Fibroblast of skin of back (primary cell): ENCODE data around the gene EEFSEC.

Experiments
- DNase-seq: peaks from one replicate; pipeline ENCODE4 v3.0.0-alpha.2; 2013

EEFSEC gene

DNA sequence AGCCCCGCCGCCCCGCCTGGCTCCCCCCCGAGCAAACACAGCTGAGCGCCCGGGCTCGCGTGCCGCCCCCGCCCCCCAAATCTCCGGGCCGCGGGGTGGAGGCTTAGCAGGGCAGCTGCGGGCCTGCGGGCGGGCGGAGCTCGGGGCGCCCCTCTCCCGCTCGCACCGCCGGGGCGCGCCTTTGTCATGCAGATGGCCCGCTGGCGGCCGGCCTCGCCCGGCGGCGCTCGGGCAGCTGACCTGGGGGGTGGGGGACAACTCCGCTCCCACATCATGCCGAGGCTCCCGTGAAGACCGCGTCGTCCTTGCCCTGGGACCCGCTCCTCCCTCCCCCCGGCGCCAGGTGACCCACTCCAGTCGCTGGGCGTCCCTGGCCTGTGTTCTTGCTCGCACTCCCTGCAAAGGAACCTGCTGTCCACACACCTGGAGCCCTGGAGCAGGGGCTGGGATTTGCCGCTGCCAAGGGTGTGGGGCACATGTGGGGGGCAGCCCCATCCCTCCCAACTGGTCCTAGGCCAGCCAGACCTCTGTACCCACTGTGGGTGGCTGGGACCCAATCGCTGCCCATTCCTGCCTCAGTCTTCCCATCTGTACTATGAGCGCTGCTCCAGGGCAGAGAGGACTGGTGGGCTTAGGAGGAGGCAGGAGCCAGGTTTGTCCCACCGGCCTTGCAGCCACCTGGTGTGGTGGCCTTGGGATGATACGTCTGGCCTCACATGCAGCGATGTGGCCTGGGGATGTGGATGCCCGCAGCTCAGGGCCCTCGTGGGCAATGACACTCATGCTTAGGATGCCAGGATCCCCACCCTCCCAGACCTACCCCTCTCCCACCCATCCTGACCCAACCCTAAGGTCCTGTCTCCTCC is 279.9 kb downstream of the EEFSEC start:
- no peak for DNase-seq

DNA sequence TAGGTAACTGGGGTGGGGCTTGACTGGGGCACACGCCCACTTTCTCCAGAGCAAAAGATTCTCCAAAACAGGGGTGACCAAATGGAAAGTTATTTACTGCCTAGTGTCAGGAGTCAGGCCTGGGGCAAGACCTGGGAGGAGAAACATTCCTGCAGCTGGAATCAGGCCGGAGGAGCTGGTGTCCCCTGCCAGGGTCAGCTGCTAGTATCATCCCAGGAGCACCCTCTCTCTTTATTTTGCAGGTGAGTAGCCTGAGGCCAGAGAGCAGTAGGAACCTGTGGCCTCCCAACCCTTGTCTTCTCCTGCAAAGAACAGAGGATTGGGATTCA is 280.5 kb downstream of the EEFSEC start:
- no peak for DNase-seq

DNA sequence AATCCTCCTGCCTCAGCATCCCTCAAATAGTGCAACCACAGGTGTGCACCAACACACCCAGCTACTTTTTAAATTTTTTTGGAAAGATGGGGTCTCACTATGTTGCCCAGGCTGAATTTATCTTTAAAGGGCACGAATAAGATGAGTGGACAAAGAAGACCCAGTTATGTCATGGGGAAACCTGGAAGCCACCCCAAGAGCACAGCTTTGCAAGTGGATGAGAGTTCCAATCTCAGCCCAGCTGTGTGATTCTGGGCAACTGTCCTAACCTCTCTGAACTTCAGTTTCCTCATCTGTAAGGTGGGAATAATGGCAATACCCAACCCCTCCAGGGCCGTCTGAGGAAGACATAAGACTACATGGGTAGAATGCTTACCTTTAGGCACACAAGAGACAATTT is 281.2 kb downstream of the EEFSEC start:
- DNase-seq = no peak

DNA sequence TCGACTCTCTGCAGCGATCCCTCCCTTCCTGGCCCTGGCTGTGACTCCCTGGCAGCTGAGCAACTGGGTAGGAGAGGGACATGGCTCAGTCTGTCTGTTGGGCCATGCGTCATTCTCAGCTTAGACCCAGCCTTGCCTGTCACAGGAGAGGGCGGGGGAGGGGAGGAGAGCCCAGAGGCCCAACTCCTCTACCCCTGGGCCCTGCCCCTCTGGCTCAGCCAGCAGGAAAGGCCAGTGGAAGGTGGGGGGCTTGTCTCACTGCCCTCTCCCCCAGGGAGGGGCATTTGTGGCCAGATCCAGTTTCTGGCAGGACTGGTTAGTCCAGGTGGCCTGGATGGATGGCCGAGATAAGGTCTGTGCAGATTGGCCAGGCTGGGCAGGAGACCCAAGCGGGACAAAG is 281.8 kb downstream of the EEFSEC start:
- DNase-seq = no peak

DNA sequence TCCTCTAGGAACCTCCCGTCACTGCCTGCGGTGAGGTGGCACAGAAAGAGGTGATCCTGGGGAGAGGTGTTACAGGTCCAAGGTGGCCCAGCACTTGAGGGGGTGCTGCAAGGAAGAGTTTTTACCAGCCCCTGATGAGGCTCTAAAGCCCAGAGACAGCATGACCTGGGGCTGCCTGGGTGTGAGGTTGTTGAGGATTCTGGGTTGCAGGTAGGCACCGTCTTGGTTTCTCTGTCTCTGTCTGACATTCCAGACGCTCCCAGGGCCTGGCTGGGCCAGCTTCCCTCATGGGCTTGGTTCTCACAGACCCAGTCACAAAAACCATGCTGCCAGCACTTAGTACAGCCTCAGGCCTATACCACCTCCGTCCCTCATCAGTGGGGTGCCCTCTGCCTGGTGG is 282.3 kb downstream of the EEFSEC start:
- no peak for DNase-seq

DNA sequence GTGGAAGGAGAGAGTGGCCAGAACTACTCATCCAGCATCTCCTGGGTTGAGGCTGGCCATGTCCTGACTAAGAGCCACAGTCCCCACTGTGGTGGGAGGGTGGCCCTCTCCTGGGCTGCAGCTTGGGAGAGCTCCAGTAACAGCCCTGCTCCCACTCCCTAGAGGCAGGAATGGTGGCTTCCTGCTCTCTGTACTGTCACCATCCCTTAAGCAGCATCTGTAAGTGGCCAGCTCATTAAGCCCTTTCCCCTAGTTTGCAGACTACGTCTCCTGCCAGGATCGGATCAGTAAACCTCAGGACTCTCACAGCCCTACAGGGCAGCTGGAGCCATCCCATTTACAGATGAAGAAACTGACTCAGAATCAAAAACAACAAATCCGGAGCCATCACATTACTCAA is 282.9 kb downstream of the EEFSEC start:
- no peak for DNase-seq

DNA sequence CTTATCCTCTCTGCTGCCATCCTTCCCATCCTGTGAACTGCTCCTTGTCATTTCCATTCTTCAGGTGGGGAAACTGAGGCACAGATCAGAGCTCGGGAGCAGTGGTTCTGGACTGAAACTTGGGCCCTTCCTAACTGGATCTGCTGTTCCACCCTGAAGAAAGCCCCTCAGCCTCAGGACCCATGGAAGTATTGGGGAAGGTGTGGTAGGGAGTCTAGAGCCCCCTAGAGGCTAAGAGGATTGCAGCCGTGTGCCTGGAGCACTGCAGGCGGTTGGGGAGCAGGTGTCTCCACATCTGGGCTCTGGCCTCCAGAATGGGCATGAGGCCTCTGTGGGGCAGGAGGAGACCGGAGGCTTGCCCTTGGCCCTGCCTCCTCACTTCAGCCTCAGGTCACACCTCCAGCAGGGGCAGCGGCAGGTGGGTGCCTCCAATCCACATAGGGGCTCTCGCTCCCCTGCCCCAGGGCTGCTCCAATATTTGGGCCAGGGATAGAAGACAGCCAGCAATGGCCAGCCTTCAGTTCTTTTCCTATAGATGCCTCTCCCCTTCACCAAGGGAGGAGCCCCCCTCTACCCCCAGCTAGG is 285.3 kb downstream of the EEFSEC start:
- no peak for DNase-seq

DNA sequence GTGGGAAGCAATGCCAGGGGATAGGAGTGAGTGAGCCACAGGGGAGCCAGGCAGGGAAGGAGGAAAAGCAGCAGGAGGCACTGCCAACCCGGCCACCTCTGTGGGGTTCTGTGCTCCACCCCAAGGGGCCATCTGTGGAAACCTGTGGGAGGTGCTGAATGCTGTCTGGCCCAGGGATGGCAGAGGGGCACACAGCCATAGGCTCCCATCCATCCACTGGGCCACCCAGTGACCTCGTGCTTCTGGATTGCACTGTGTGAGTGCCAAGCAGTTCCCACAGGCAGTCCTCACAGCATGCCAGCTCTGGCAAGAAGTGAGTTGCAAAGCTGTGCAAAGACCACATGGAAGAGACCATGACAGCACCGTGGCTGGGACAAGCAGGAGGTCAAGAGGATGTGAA is 285.9 kb downstream of the EEFSEC start:
- peak; percentile 30 for DNase-seq

DNA sequence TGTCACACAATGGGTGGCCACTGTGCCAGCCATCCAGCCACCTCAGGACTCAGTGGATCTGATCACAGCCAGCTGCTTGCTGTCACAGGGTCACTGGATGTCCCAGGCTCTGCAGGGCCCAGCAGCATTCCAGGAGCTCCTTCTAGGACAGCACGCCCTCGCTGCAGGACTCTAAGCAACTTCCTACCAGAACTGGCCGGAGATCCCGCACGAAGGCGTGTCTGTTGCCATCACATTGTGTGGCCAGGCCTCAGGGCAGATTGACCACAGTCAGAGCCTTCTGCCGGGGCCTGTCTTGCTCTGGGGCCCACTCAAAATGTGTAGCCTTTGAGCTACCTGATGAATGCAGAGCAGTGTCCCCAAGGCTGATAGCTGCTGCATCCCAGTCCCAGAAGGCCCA is 288.8 kb downstream of the EEFSEC start:
- DNase-seq = no peak

DNA sequence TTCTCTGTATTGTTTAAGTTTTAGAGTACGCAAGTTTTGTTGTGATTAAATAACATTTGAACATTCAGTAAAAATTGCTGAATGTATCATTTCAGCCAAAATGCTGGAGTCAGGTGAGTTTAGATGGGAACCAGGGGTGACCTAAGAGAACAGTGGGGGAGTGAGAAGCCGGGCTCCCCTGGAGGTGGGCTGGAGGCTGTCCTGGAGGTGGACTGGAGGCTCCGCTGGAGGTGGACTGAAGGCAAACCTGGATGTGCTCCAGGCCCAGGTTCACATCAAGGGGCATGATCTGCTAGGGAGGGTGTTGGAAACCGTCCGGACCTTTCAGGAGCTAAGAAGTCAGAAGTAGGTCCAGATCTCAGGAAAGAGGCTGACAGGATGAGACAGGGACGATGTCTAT is 289.7 kb downstream of the EEFSEC start:
- DNase-seq = no peak

DNA sequence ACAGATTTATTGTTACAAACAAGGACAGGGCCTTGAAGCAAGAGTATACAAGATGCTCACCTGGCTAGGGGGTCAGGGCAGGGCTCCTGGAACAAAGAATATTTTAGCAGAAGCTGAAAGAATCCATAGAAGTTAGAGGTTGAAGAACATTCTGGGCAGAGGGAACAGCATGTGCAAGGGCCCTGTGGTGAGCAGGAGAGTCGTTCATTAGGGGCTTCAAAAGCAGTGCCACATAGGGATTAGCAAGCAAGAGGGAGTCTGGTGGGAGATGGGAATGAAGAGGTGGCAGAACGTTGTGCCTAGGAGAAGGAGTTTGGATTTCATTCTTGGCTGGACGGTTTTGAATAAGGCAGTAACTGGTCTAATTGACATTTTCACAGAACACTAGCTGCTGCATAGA is 290.5 kb downstream of the EEFSEC start:
- no peak for DNase-seq

DNA sequence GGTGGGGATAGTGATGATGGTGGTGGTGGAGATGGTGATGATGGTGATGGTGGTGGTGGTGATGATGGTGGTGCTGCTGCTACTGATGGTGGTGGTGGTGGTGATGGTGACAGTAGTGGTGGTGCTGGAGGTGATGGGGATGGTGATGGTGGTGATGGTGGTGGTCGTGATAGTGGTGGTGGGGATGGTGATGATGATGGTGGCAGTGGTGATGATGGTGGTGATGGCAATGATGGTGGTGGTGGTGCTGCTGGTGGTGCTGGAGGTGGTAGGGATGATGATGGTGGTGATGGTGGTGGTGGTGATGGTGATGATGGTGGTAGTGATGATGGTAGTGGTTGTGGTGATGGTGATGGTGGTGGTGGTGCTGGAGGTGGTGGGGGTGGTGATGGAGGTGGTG is 292.1 kb downstream of the EEFSEC start:
- DNase-seq = no peak

DNA sequence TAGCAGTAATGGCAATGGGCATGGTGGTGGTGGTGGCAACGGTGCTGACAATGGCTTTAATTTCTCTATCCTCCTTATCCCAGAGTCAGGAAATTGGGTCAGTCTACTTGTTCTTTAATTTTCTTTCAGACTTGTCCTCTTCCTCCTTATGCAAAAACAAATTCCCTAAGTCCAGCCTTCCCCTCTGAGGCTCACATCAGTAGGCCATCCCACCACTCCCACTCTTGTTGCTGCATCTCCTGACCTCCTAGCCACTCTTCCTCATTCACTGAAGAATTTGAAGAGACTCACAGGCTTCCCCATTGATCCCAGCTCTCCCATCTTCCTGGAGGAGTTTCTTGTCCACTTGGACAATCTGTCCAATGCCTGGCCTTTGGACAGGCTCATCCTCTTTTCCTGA is 293.5 kb downstream of the EEFSEC start:
- no peak for DNase-seq

DNA sequence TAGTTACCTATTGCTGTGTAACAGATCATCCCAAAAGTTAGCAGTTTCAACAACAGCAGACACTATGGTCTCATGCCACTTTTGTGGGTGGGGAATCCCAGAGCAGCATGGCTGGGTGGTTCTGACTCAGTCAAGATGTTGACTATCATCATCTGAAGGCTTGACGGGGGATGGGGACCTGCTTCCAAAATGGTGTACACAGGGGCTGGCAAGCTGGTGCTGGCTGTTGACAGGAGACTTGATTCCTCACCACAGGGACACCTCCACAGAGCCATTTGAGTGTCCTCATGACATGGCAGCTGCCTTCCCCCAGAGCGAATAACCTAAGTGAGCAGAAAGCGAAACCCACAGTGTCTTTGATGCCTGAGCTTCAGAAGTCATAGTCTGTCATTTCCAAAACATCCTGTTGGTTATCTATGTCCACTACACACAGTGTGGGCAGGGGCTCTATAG is 294.3 kb downstream of the EEFSEC start:
- DNase-seq = no peak

DNA sequence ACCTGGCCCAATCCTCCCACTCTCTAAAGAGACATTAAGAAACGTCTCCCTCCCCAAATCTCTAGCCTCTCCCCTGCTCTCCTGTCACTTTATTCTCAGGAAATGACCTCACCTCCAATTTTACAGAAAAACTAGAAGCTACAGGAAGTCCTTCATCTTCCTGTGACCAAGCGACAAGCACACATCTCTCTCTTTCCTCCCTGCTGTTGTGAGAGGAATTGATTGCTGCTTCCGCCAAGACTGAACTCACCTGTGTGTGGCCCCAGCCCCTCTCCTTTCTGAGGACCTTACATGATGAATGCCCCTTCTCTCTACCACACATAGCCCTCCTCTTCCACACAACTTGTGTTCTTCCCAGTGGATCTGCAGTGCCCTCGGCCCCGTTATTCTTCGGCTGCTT is 295.2 kb downstream of the EEFSEC start:
- DNase-seq = no peak

DNA sequence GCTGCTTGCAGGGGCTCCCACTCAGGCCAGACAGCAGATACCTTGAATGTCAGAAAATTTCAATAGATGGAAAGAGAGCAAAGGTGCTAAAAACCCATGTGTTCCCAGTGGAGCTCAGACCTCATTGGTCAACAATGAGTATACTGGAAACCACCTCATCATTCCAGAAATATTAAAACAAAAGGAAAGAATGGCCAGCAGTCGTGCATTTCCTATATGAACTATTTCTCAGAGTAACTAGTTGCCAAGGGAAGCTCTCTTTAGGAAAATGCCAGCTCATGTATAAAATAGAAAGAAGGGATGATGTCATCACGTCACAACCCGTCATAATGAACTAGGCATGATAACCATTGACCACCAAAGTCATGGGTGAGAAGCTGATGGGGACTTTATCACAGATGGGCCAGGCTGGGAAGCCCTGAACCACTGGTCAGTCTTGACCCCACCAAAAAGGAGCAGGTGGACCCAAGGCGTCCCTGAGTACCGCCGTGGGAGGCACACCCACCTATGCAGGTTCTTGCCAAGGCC is 295.9 kb downstream of the EEFSEC start:
- DNase-seq = no peak

DNA sequence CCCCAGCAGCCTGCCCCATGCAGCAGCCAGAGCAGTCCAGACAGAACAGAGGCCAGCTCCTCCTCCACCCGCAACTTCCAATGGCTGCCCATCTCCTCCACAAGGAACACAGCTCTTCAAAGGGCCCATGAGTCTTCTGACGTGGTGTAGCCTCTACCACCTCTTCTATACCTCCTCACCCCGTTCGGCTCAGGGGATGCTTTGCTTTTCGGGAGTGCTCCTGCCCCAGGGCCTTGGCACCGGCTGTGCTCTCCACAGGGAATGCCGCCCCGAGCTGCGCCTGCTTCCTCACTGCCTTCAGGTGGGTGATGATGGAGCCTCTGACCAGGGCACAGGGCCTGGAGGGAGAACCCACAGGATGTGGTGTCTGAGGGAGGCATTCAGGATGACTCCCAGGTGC is 298.8 kb downstream of the EEFSEC start:
- DNase-seq = no peak

DNA sequence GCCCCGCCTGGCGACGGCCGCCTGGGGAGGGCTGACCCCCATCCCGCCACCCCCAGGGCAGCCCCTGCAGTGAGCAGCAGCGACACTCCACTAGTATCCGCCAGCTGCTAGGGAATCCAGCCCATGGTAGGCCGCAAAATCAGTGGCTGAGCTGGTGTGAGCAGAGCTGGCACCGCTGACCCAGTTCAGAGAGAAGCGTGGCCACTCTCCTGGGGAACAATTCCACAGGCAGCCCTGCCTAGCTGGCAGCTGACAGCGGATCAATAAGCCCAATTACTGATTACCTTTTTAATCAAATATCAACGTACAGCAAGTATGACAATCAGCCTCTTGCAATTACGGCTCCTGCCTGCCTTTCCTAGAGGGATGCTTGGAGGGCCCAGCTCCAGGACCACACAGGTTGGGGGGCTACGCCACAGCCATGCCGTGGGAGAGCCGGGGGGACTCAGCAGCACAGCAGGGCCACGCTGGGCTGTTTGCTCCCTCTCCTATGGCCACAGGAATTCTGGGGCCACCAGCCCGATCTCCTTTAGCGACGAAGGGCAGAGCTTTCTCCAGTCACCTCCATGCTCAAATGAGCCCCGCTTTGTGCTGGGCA is 299.5 kb downstream of the EEFSEC start:
- no peak for DNase-seq

DNA sequence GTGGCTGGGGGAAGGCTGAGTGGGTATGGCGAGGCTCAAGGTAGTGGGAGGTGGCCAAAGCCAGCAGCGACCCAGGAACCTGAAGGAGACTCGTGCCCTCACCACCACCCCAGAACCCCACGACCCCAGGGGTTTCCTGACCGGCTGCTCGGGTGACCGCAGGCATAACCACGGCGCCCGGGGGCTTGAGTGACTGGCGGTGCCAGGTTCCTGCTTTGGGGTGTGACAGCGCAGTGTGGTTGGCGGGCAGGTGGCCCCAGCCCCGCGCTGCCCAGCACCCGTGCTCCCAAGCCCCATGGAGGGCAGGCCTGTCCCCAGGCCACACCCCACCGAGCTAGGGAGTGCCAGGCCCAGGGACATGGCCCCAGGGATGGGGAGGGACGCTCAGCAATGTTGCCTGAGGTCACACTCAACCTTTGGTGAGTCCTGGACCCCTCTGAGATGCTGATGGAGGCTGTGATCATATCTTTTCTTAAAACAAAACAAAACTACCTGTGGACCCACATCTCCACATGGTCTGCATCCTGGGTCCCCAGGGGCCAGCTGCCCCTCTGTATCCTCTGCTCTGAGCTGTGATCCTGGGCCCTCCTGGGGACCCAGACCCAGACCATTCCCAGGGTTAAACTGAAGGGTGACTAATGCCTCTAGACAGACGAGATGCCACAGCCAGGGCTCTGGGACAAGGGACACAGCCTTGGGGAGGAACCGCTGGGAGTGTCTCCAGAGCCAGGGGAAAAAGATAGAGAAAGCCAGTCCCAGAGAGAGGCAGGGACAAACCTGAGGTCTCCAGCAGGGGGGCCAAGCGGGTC is 300.4 kb downstream of the EEFSEC start:
- DNase-seq = no peak

DNA sequence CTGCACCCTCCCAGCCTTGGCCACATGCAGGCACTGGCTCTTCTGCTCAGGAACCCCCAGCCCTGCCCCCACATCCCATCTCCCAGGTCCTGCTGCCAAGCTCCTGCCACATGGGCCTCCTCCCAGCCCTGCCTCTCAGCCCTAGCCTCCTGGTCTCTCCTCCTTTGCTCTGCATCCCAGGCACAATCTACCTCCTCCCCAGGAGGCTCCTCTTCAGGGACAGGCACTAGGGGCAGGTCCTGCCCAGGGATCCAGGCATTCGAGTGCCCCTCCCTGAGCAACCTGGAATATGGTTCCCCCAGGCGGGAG is 301.0 kb downstream of the EEFSEC start:
- DNase-seq = no peak

DNA sequence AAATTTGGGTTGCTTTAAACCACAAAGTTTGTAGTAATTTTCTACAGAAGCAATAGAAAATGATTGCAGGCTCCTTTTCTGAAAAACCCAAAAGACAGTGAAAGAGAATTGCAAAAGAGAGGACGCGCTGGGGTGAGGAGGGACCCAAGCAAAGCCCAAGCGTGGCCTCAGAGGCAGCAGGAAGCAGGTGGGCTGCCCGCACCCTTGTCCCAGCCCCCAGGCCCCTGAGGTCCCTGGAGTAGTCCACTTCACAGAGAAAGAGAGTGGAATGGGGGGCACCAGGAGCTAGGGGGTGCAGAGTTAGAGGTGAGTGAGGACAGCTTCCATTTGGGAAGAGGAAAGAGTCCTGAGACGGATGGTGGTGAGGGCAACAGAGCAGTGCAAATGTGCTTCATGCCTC is 301.8 kb downstream of the EEFSEC start:
- no peak for DNase-seq

DNA sequence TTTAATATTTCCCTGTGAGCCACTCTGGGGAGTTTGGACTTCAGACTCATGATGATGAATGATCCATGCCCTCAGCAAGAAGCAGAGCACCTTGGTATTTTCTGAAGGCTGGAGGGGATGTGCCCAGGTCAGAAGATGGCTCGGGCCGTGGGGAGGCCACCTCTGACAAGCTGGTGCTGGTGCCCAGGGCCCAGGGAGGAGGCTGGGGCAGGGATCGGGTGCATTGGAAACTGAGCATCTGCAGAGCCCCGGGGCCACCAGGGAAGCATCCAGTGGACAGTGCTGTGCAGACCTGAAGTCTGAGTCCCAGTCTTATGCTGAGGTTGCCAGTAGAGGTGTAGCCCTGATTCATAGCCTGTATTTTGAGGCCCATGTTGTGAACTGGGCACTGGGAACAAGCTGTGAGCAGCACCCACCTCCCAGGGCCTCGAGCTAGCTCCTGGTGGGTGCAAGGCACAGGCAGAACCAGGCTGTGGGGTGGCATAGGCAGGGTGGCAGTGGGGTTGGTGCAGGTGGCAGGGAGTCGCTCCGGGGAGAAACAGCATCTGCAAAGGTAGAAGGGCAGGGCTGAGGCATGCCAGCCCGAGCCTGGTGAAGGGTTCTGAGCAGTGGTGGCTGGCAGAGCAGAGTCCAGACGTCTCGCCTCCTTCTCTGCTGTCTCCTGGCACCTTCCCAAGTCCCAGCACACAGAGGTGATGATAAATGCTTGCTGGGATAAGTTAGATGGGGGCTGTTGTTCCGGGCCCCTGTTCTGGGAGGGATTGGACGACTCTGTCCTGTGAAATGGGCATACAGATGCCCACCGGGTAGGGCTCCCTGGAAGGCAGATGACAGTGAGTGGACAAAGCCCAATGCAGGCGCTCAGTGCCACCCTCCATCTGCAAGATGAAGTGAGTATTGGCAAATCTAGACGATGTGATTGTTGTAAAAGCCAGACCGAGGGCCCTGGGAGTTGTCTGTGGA is 302.8 kb downstream of the EEFSEC start:
- no peak for DNase-seq
